Lower leg skin (tissue), 4 donors: ENCODE data around the gene CSNK1G1. TPM values are rescaled to one million over a fixed set of nuclear protein-coding genes. Genes with fewer than 3 reads are reported as not detected.

ENCODE experiments used
- DNase-seq, 2 donors: peaks; one replicate each; pipeline ENCODE4 v3.0.0-alpha.2; 2019; ENCODE audit warnings: low spot score in 2 of 2
- H3K4me3 ChIP-seq: fragments of 200-600 bp; sonication (generic); 2 replicates; pipeline ENCODE4 v1.5.1; 2017; ENCODE audit warnings: mild to moderate bottlenecking, low read depth; ENCODE audit not compliant: poor library complexity, severe bottlenecking
- POLR2A ChIP-seq, 2 donors: fragments of 450-650 bp; IDR thresholded peaks; one replicate each; pipeline ENCODE4 v1.6.1; 2016 to 2017; ENCODE audit warnings: antibody characterized with exemption in 2 of 2, mild to moderate bottlenecking in 1 of 2, moderate library complexity in 1 of 2
- WGBS, 2 donors: methylation state at CpG; one replicate each; pipeline ENCODE4 v1.1.5; 2018; 5-methylcytosine and 5-hydroxymethylcytosine counted together
- intact Hi-C: fragments of 100-400 bp; cut with DNase I; formaldehyde crosslinking; loops from one replicate; pipeline ENCODE4 v1.15.0; 2023; ENCODE audit warnings: low total_unique reads
- total RNA-seq, 4 donors: library from RNA; depleted of rRNA; stranded (reverse); fragments of >200 nt; gene quantifications; one replicate each; pipeline ENCODE4 v1.1.0, GENCODE V29; 2016
- TF ChIP-seq, protein P1 (sequence below), 3 donors: fragments of 450-650 bp; IDR thresholded peaks; one replicate each; pipeline ENCODE4 v1.5.1; 2016; ENCODE audit warnings: antibody characterized with exemption in 3 of 3, mild to moderate bottlenecking in 3 of 3, moderate library complexity in 2 of 3

Gene CSNK1G1
- total RNA-seq, 4 donors from 2014 or later = 11.9 to 16.7 (median 14.1) TPM

DNA sequence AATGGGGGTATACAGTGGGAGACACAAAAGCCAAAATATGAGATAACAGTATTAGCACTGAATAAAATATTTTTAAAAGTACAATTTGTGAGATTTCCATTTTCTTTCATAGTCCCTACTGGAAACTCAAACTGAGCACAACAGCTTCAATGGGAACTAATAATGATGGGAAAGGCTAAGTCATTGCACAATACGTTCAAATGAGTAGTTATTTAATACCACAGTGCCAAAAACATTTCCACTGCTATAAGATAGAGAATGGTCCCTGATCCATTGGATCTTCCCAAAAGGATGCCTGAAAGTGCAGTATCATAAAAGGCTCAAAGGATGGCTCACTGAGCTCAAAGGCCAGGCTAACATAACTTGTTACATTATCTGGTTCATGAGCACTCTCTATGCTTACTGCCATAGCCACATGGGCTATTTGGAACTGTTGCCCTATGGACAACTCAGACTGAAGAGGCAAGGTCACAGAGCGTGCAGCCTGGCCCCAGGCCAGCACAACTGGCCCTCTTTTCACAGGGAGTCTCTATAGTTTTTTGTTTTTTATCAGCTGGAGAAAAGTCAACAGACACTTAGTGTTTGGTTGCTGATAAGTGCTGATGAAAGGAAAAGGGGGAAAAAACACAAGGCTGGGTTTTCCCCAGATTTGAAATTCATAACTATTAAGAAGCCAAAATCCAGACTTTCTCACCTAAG is 139.1 kb downstream of the CSNK1G1 start:
- WGBS, 2 donors = 56 to 70% methylated on average over 2 of the region's 2 CpGs
- no peak for DNase-seq
- no peak overlapping the region for H3K4me3 ChIP-seq
- intact Hi-C loops = no loop called here
- TF ChIP-seq, protein P1, sequence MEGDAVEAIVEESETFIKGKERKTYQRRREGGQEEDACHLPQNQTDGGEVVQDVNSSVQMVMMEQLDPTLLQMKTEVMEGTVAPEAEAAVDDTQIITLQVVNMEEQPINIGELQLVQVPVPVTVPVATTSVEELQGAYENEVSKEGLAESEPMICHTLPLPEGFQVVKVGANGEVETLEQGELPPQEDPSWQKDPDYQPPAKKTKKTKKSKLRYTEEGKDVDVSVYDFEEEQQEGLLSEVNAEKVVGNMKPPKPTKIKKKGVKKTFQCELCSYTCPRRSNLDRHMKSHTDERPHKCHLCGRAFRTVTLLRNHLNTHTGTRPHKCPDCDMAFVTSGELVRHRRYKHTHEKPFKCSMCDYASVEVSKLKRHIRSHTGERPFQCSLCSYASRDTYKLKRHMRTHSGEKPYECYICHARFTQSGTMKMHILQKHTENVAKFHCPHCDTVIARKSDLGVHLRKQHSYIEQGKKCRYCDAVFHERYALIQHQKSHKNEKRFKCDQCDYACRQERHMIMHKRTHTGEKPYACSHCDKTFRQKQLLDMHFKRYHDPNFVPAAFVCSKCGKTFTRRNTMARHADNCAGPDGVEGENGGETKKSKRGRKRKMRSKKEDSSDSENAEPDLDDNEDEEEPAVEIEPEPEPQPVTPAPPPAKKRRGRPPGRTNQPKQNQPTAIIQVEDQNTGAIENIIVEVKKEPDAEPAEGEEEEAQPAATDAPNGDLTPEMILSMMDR (IDR thresholded peaks at IDR 0.05) = no peak
- no peak for TF ChIP-seq POLR2A (IDR thresholded peaks at IDR 0.05)

DNA sequence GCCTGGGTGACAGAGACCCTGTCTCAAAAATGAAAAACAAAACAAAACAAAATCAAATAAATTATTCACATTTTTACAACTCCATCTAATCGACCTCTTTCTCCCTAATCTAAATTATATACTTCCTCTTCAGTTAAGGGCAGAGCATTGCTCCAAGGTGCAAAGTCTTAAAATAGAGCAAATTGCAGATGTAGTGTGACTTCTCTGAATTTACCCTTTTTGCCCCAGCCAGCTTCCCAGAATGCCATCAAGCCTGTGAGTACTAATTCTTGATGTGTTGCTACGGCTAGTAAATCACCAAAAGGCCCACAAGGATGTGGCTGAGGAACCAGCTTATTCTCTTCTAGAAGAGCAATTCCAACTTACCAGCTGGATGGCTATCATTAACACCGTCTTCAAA is 139.8 kb downstream of the CSNK1G1 start:
- DNase-seq = no peak
- 89% methylated on average over 3 of the region's 3 CpGs for WGBS, 2 donors
- intact Hi-C loops = no loop called here
- TF ChIP-seq POLR2A (IDR thresholded peaks at IDR 0.05) = no peak
- TF ChIP-seq, protein P1 (IDR thresholded peaks at IDR 0.05) = no peak
- H3K4me3 ChIP-seq = no peak overlapping the region

DNA sequence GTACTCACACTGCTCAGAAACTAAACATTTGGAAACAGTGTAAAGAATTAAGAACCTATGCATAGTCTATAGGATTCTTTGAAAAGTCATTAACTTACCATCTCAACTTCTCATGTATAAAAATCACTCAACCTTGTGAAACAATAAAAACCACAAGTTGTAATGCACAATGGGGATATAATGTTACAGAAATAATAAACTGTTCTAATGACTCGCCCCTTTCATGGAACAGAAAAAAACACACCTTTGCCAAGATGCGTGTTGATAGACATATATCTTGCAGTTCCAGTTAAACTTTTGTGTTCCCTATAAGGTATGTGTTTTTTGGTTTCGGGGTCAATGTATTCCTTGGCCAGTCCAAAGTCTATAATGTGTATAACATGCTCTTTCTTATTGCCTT is 142.3 kb downstream of the CSNK1G1 start:
- intact Hi-C loops = no loop called here
- no peak for DNase-seq
- no peak overlapping the region for H3K4me3 ChIP-seq
- 85 to 88% methylated on average over 3 of the region's 3 CpGs for WGBS, 2 donors
- TF ChIP-seq, protein P1 (IDR thresholded peaks at IDR 0.05) = no peak
- no peak for TF ChIP-seq POLR2A (IDR thresholded peaks at IDR 0.05)

DNA sequence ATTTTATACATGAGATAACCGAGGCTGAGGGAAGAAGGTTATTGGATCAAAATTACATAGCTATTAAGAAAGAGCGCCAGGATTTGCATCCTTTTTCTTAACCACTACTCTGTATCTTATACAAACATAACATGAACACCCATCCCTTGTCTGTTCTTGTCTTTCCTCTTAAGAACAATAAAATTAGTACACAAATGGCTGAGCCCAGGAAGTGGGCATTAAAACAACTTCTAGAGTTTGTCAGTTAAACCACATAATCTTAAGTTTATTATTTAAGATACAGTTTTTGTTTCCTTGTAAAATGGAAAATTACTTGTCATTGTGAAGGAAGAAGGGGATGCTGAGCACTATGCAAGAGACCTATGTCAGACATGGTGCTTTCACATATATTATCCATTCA is 144.3 kb downstream of the CSNK1G1 start:
- WGBS, 2 donors = 93 to 96% methylated on average over 2 of the region's 2 CpGs
- intact Hi-C loops = no loop called here
- DNase-seq = no peak
- H3K4me3 ChIP-seq = no peak overlapping the region
- no peak for TF ChIP-seq POLR2A (IDR thresholded peaks at IDR 0.05)
- TF ChIP-seq, protein P1 (IDR thresholded peaks at IDR 0.05) = no peak

DNA sequence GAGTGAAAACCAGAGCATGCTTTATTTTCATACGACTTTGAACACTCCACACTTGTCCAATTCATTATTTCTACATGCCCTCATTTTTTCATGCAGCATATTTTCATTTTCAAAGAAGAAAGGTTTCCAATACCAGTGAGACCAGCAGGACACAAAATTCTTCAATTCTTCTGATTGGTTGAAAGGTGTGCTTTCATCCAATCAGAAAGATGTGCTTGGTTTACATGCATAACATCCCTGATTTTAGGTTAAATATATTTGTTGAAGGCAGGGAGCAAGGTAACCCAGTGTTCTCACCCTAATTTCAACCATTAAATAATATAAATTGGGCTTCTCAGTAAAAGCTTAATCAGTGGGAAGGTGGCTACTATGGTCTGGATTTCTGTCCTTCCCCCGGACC is 145.6 kb downstream of the CSNK1G1 start:
- no peak for DNase-seq
- no peak overlapping the region for H3K4me3 ChIP-seq
- WGBS, 2 donors = 65 to 73% methylated on average over 2 of the region's 2 CpGs
- no peak for TF ChIP-seq POLR2A (IDR thresholded peaks at IDR 0.05)
- TF ChIP-seq, protein P1 (IDR thresholded peaks at IDR 0.05) = no peak
- intact Hi-C loops = no loop called here
